ENCODE data around the gene CAMTA1.
A peak's percentile ranks its signal among the peaks of the same experiment; 100 is the strongest.

CAMTA1 gene

GRCh38 chr1:7026169-7026568 lies 240.9 kb downstream of the CAMTA1 start:
- Histone ChIP-seq H3K4me1 (ENCODE audit: control insufficient read depth, insufficient read depth, low read length) (no peaks in the 10 kb centered on the region), H3K4me3 (ENCODE audit: low read depth, low read length) (no peak overlapping the region), H3K36me3 (ENCODE audit: control insufficient read depth in 2 of 2, insufficient read depth in 1 of 2, low read length in 2 of 2) (no peaks in the 10 kb centered on the region), H3K27ac (ENCODE audit: extremely low read depth, low read depth, low read length) (no peak overlapping the region), H3K9me3 (ENCODE audit: control insufficient read depth, insufficient read depth, low read depth, low read length) (no peaks in the 10 kb centered on the region)
- ChIA-PET CTCF (interaction anchor here (1.0 to 1.4 kb wide), 4 partner anchors 16 to 181 kb away, joined by 3 read pairs; no protein-coding TSS in a partner anchor), POLR2A (no interaction called here)
- TF ChIP-seq ZNF843 (tag by site-specific recombination; IDR thresholded peaks at IDR 0.05) (no peak), BCL11B (tag by site-specific recombination; IDR thresholded peaks at IDR 0.05; ENCODE audit: low read depth) (no peak), ZNF658 (tag by site-specific recombination; IDR thresholded peaks at IDR 0.05) (no peak), ZNF266 (tag by site-specific recombination; IDR thresholded peaks at IDR 0.05; ENCODE audit: low read depth) (no peak), ZXDB (tag by site-specific recombination; IDR thresholded peaks at IDR 0.05) (no peak), SCRT2 (tag by site-specific recombination; IDR thresholded peaks at IDR 0.05) (0 out of 2 replicates have a peak, but pooled peaks have one; percentile 26), HOXD13 (CRISPR knock-in tag; IDR thresholded peaks at IDR 0.05; ENCODE audit: borderline replicate concordance) (no peak)
- TF ChIP-seq, protein P1, sequence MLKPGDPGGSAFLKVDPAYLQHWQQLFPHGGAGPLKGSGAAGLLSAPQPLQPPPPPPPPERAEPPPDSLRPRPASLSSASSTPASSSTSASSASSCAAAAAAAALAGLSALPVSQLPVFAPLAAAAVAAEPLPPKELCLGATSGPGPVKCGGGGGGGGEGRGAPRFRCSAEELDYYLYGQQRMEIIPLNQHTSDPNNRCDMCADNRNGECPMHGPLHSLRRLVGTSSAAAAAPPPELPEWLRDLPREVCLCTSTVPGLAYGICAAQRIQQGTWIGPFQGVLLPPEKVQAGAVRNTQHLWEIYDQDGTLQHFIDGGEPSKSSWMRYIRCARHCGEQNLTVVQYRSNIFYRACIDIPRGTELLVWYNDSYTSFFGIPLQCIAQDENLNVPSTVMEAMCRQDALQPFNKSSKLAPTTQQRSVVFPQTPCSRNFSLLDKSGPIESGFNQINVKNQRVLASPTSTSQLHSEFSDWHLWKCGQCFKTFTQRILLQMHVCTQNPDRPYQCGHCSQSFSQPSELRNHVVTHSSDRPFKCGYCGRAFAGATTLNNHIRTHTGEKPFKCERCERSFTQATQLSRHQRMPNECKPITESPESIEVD (tag by site-specific recombination; IDR thresholded peaks at IDR 0.05) = no peak

DNA sequence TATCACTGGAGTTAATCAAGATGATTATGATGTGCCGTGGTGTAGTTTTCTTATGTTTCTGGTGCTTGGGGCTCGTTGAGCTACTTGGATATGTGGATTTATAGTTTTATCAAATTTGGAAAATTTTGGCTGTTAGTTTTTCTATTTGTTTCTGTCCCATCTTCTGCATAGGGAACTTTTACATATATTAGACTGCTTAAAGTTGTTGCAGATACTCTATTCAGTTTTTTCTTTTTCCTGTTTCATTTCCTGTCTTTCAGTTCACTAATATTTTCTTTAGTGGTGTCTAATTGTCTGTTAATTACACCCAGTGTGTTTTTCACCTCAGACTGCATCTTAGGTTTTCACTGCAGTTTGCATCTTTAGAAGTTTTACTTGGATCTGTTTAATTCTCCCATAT lies 247.7 kb downstream of the CAMTA1 start:
- CTCF ChIA-PET = interaction anchor here (2.4 kb wide), 1 partner anchor 10 kb away, joined by 10 read pairs; no protein-coding TSS in a partner anchor
- no peaks in the 10 kb centered on the region for H3K9me3 ChIP-seq (ENCODE audit: control insufficient read depth, insufficient read depth, low read depth, low read length)

GRCh38 chr1:7036386-7036785 lies 251.1 kb downstream of the CAMTA1 start:
- POLR2A ChIA-PET = interaction anchor here (0.6 kb wide), 1 partner anchor 316 kb away, joined by 3 read pairs; no protein-coding TSS in a partner anchor
- H3K36me3 ChIP-seq (ENCODE audit: control insufficient read depth in 2 of 2, insufficient read depth in 1 of 2, low read length in 2 of 2) = no peaks in the 10 kb centered on the region
- H3K4me3 ChIP-seq (ENCODE audit: low read depth, low read length) = no peak overlapping the region
- H3K9me3 ChIP-seq (ENCODE audit: control insufficient read depth, insufficient read depth, low read depth, low read length) = no peaks in the 10 kb centered on the region
- CTCF ChIA-PET = interaction anchor here (0.6 to 2.0 kb wide), 5 partner anchors 33 to 1290 kb away, joined by 3 to 6 read pairs (median 4); no protein-coding TSS in a partner anchor
- TF ChIP-seq ZNF76 (tag by site-specific recombination; IDR thresholded peaks at IDR 0.05; ENCODE audit: borderline replicate concordance, low read depth) (no peak), ZBTB21 (tag by site-specific recombination; IDR thresholded peaks at IDR 0.05) (peak; percentile 54; the same call in 1 of the 2 replicates), ZNF302 (tag by site-specific recombination; IDR thresholded peaks at IDR 0.05; ENCODE audit: low read depth) (no peak), ZNF335 (tag by site-specific recombination; conservative IDR thresholded peaks at IDR 0.05) (peak; percentile 25; the same call in 1 of the 2 replicates), ZNF214 (tag by site-specific recombination; IDR thresholded peaks at IDR 0.05; ENCODE audit: borderline replicate concordance) (no peak), ZNF629 (tag by site-specific recombination; IDR thresholded peaks at IDR 0.05) (peak; percentile 77), PRDM2 (tag by site-specific recombination; IDR thresholded peaks at IDR 0.05; ENCODE audit: borderline replicate concordance) (no peak)
- no peak overlapping the region for H3K27ac ChIP-seq (ENCODE audit: extremely low read depth, low read depth, low read length)
- H3K4me1 ChIP-seq (ENCODE audit: control insufficient read depth, insufficient read depth, low read length) = no peaks in the 10 kb centered on the region

More for the DNA sequence above, 247.7 kb downstream of the CAMTA1 start:
- Histone ChIP-seq H3K27ac (ENCODE audit: extremely low read depth, low read depth, low read length) (no peak overlapping the region), H3K4me3 (ENCODE audit: low read depth, low read length) (no peak overlapping the region), H3K36me3 (ENCODE audit: control insufficient read depth in 2 of 2, insufficient read depth in 1 of 2, low read length in 2 of 2) (no peaks in the 10 kb centered on the region), H3K4me1 (ENCODE audit: control insufficient read depth, insufficient read depth, low read length) (no peaks in the 10 kb centered on the region)
- POLR2A ChIA-PET = no interaction called here
- TF ChIP-seq SETDB1 (IDR thresholded peaks at IDR 0.05; ENCODE audit: insufficient read length, low read length) (peak; percentile 56), ZNF211 (tag by site-specific recombination; IDR thresholded peaks at IDR 0.05; ENCODE audit: low read depth) (no peak)

Measured in HEK293 (cell line).